SK-N-SH treated with all-trans-retinoic acid at 6 μM for 48 hours (cell line): ENCODE data around the gene CCDC107.
"Not testable (repeated sequence)": the region's sequence is repeated elsewhere in the genome, so short reads cannot be mapped to it uniquely, and the experiment has no call there.

Experiments
- BACH2 ChIP-seq: fragments of 250-450 bp; sonication (Bioruptor Pico); IDR thresholded peaks from 2 replicates; pipeline ENCODE4 v1.9.0; 2021; ENCODE audit warnings: mild to moderate bottlenecking, borderline replicate concordance
- RARB ChIP-seq: fragments of 250-450 bp; sonication (Bioruptor Pico); IDR thresholded peaks from 2 replicates; pipeline ENCODE4 v1.8.0; 2021; ENCODE audit warnings: mild to moderate bottlenecking, moderate library complexity
- SNAI2 ChIP-seq: fragments of 250-450 bp; sonication (Bioruptor Pico); IDR thresholded peaks from 2 replicates; pipeline ENCODE4 v1.5.0; 2020; ENCODE audit warnings: mild to moderate bottlenecking, moderate library complexity

- TF ChIP-seq SNAI2, RARB, BACH2 (CRISPR knock-in tag): not testable (repeated sequence)
These were observed 21.2 kb upstream of the CCDC107 start for GRCh38 chr9:35636877-35637246.
